Pancreas (tissue), 10 donors: ENCODE results near the gene RBM6. TPM values are rescaled to one million over a fixed set of nuclear protein-coding genes. Genes with fewer than 3 reads are reported as not detected.

Source experiments
- ATAC-seq, 4 donors: fragments of 200-7000 bp; cut with Tn5 transposase; one replicate each; pipeline versions ENCODE4 v1.8.0 to v1.9.1; 2020; ENCODE audit warnings: mild to moderate bottlenecking in 4 of 4, moderate library complexity in 4 of 4
- DNase-seq, 6 donors: peaks; one replicate each; pipeline ENCODE4 v3.0.0-alpha.2; 2020
- FAIRE-seq: peaks from 2 replicates; lab custom pipeline; 2012; peaks lifted over from hg19 to GRCh38; lab: Jason Lieb, UNC
- H3K27ac ChIP-seq, 4 donors: fragments of 200-600 bp; sonication (generic); 1 replicate in 3 of 4; 2 replicates in 1 of 4; pipeline versions ENCODE4 v1.5.0 to v1.8.0; 2020
- H3K27me3 ChIP-seq, 4 donors: fragments of 200-600 bp; one replicate each; pipeline ENCODE4 v1.8.0; 2021
- H3K36me3 ChIP-seq, 3 donors: fragments of 200-600 bp; sonication (generic) in 1 of 3; one replicate each; pipeline versions ENCODE4 v1.5.0 to v1.8.0; 2020 to 2021
- H3K4me1 ChIP-seq, 3 donors: fragments of 200-600 bp; one replicate each; pipeline ENCODE4 v1.8.0; 2021
- H3K4me3 ChIP-seq, 4 donors: fragments of 200-600 bp; sonication (generic) in 2 of 4; one replicate each; pipeline versions ENCODE4 v1.5.0 to v1.8.0; 2020 to 2021
- H3K9me3 ChIP-seq, 4 donors: fragments of 200-600 bp; one replicate each; pipeline ENCODE4 v1.8.0; 2021
- CTCF ChIP-seq, 4 donors: fragments of 200-600 bp; sonication (generic) in 3 of 4; IDR thresholded peaks; one replicate each; pipeline versions ENCODE4 v1.5.0 to v1.8.0; 2021; ENCODE audit warnings: antibody characterized with exemption in 4 of 4
- WGBS, 2 donors: extraction: QIAGEN DNeasy Blood & Tissue Kit; methylation state at CpG; one replicate each; pipeline ENCODE4 v1.1.7; 2013; 5-methylcytosine and 5-hydroxymethylcytosine counted together
- intact Hi-C, 3 donors: fragments of 100-400 bp; cut with DNase I; formaldehyde crosslinking; loops; one replicate each; pipeline versions ENCODE4 v1.11.1 to v1.14.2; 2022
- polyA plus RNA-seq, 2 donors: library from polyadenylated mRNA; stranded (reverse); fragments of 200-250 nt; gene quantifications; one replicate each; pipeline ENCODE4 v1.2.3, GENCODE V29; 2013
- total RNA-seq, 6 donors: library from RNA; stranded (reverse); fragmentation: NEBNext Ultra II Directional in 4 of 6; extraction: Animal tissue kit (Norgen Biotek cat#: 25700) in 4 of 6; gene quantifications; one replicate each; pipeline versions ENCODE4 v1.2.1 to v1.2.4, GENCODE V29; 2021 to 2023
- donor health status: healthy with polysubstance abuse.
- donor health status: DM: no; HTN: no; CAD: no; lungs with moderate emphysema.
- donor health status: DM: no; HTN: no; CAD: no.
- donor health status: control.
- donor health status: control.
- donor health status: Bipolar disorder and iron deficiency.
- donor health status: DM: yes; HTN: yes; CAD: no.
- donor health status: DM: no; HTN: no; CAD: no.
- donor health status: DM: no; HTN: no; CAD: no.
- donor health status: DM: yes; HTN: yes; CAD: no.

RBM6 gene
- total and polyA plus RNA-seq, 8 donors, result 24.9 to 249 (median 43.9) TPM

- Histone ChIP-seq H3K9me3 (no peaks in the 10 kb centered on the region), H3K4me1 (no peaks in the 10 kb centered on the region), H3K27ac (no peak overlapping the region), H3K4me3 (no peak overlapping the region), H3K27me3 (no peaks in the 10 kb centered on the region), H3K36me3 (peaks cover 6 to 79% (median 69%) of the 10 kb centered on the region in 3 donors)
- intact Hi-C loops, result no loop called here
- ATAC-seq, result no peak
- no peak for TF ChIP-seq CTCF (IDR thresholded peaks at IDR 0.05)
- DNase-seq, result no peak
- FAIRE-seq, result no peak
- WGBS, 2 donors, result 94 to 96% methylated on average over 8 of the region's 8 CpGs
Observed at GRCh38 chr3:50117120-50117519, 177.2 kb downstream of the RBM6 start.

- DNase-seq (peak in 1 of 6 donors; percentile 15), ATAC-seq (no peak), FAIRE-seq (no peak)
- H3K4me3 ChIP-seq, result no peak overlapping the region
- no peaks in the 10 kb centered on the region for H3K27me3 ChIP-seq
- no peaks in the 10 kb centered on the region for H3K9me3 ChIP-seq
- no peak for TF ChIP-seq CTCF (IDR thresholded peaks at IDR 0.05)
- no peak overlapping the region for H3K27ac ChIP-seq
- WGBS, 2 donors, result 86 to 90% methylated on average over 10 of the region's 10 CpGs
- H3K4me1 ChIP-seq, result no peaks in the 10 kb centered on the region
- intact Hi-C loops, result no loop called here
- H3K36me3 ChIP-seq, result peaks cover 6 to 68% (median 60%) of the 10 kb centered on the region in 3 donors
Observed at GRCh38 chr3:50118237-50118636, 178.3 kb downstream of the RBM6 start.

GRCh38 chr3:50119786-50120185 lies 179.8 kb downstream of the RBM6 start:
- Histone ChIP-seq H3K27ac (no peak overlapping the region), H3K9me3 (no peaks in the 10 kb centered on the region), H3K27me3 (no peaks in the 10 kb centered on the region), H3K36me3 (peaks cover 0 to 53% (median 44%) of the 10 kb centered on the region in 3 donors), H3K4me3 (no peak overlapping the region), H3K4me1 (no peaks in the 10 kb centered on the region)
- FAIRE-seq (no peak), DNase-seq (peak in 1 of 6 donors; percentile 15), ATAC-seq (no peak)
- TF ChIP-seq CTCF (IDR thresholded peaks at IDR 0.05), result no peak
- WGBS, 2 donors, result 83 to 87% methylated on average over 3 of the region's 3 CpGs
- intact Hi-C loops, result loop anchor here (2.0 to 10.0 kb wide), 3 partner anchors 65 to 69 kb away; no protein-coding TSS in a partner anchor

- 81 to 86% methylated on average over 10 of the region's 10 CpGs for WGBS, 2 donors
- no peak for TF ChIP-seq CTCF (IDR thresholded peaks at IDR 0.05)
- FAIRE-seq (no peak), ATAC-seq (peak in 3 of 4 donors; percentile 2 to 6 (median 2)), DNase-seq (peak in 2 of 6 donors; percentile 35 to 52)
- Histone ChIP-seq H3K36me3 (peaks cover 0 to 45% (median 37%) of the 10 kb centered on the region in 3 donors), H3K4me1 (no peaks in the 10 kb centered on the region), H3K9me3 (no peaks in the 10 kb centered on the region), H3K27me3 (no peaks in the 10 kb centered on the region), H3K4me3 (no peak overlapping the region), H3K27ac (no peak overlapping the region)
- intact Hi-C loops, result loop anchor here (2.0 to 10.0 kb wide), 3 partner anchors 64 to 68 kb away; no protein-coding TSS in a partner anchor
Observed at GRCh38 chr3:50120364-50121071, 180.6 kb downstream of the RBM6 start.
